HEK293 (cell line): ENCODE results near the gene SYCP2.

Experiments
- CTCF ChIA-PET: fragments of 350-600 bp; formaldehyde crosslinking; extraction: SDS; loops from one replicate; lab custom pipeline; 2021; ENCODE audit warnings: antibody characterized with exemption; lab: Yijun Ruan, JAX
- POLR2A ChIA-PET: fragments of 300-600 bp; formaldehyde crosslinking; extraction: SDS; loops from one replicate; lab custom pipeline; 2020; ENCODE audit warnings: antibody characterized with exemption, inconsistent platforms; lab: Yijun Ruan, JAX
- H3K27ac ChIP-seq: fragments of 200-500 bp; sonication (Bioruptor generic); 2 replicates; pipeline ENCODE4 v1.5.1; 2014; ENCODE audit warnings: low read depth, low read length, control low read depth, inconsistent platforms; ENCODE audit errors: extremely low read depth
- H3K36me3 ChIP-seq, 2 experiments: fragments of 200-500 bp in 1 of 2; sonication (Bioruptor generic) in 1 of 2; 1 replicate in 1 of 2; 2 replicates in 1 of 2; pipeline ENCODE4 v1.5.1; 2014 to 2017; ENCODE audit warnings: inconsistent platforms in 2 of 2, low read length in 2 of 2; ENCODE audit not compliant: control insufficient read depth in 2 of 2, insufficient read depth in 1 of 2
- H3K4me1 ChIP-seq: fragments of 200-500 bp; sonication (Bioruptor generic); 2 replicates; pipeline ENCODE4 v1.5.1; 2014; ENCODE audit warnings: mild to moderate bottlenecking, low read length, inconsistent platforms; ENCODE audit not compliant: control insufficient read depth, insufficient read depth
- H3K4me3 ChIP-seq: 2 replicates; pipeline ENCODE4 v1.5.1; 2011; ENCODE audit warnings: low read depth, mild to moderate bottlenecking, control low read depth, low read length, moderate library complexity
- H3K9me3 ChIP-seq: fragments of 200-500 bp; sonication (Bioruptor generic); 2 replicates; pipeline ENCODE4 v1.5.1; 2014; ENCODE audit warnings: low read depth, low read length, inconsistent platforms; ENCODE audit not compliant: control insufficient read depth, insufficient read depth
- ATF2 ChIP-seq: fragments of 450-650 bp; formaldehyde crosslinking; IDR thresholded peaks from 2 replicates; pipeline ENCODE4 v1.5.1; 2016; ENCODE audit warnings: missing biosample characterization, missing genetic modification characterization, low read depth
- HOXC10 ChIP-seq: sonication (generic); formaldehyde crosslinking; IDR thresholded peaks from 2 replicates; pipeline ENCODE4 v1.8.1; 2023; ENCODE audit warnings: mild to moderate bottlenecking, missing genetic modification reagents
- ZNF2 ChIP-seq: fragments of 450-650 bp; formaldehyde crosslinking; IDR thresholded peaks from 2 replicates; pipeline ENCODE4 v1.5.1; 2016; ENCODE audit warnings: missing biosample characterization, missing genetic modification characterization
- ZNF202 ChIP-seq: fragments of 450-650 bp; formaldehyde crosslinking; IDR thresholded peaks from 2 replicates; pipeline ENCODE4 v1.5.1; 2016; ENCODE audit warnings: missing biosample characterization, missing genetic modification characterization, borderline replicate concordance
- ZNF248 ChIP-seq: fragments of 450-650 bp; formaldehyde crosslinking; IDR thresholded peaks from 2 replicates; pipeline ENCODE4 v1.5.1; 2017; ENCODE audit warnings: missing biosample characterization, missing genetic modification characterization
- ZNF785 ChIP-seq: fragments of 450-650 bp; formaldehyde crosslinking; IDR thresholded peaks from 2 replicates; pipeline ENCODE4 v1.5.1; 2016; ENCODE audit warnings: missing biosample characterization, missing genetic modification characterization
- ZNF791 ChIP-seq: fragments of 450-650 bp; formaldehyde crosslinking; IDR thresholded peaks from 2 replicates; pipeline ENCODE4 v1.5.1; 2016; ENCODE audit warnings: missing biosample characterization, missing genetic modification characterization
- TF ChIP-seq, protein P1 (sequence below): fragments of 450-650 bp; formaldehyde crosslinking; IDR thresholded peaks from 2 replicates; pipeline ENCODE4 v1.5.1; 2016; ENCODE audit warnings: missing biosample characterization, missing genetic modification characterization
- TF ChIP-seq, protein P2 (sequence below): fragments of 450-650 bp; formaldehyde crosslinking; IDR thresholded peaks from 2 replicates; pipeline ENCODE4 v1.5.1; 2016; ENCODE audit warnings: missing biosample characterization, missing genetic modification characterization

Gene SYCP2

GRCh38 chr20:59940129-59940955, 6.9 kb upstream of the SYCP2 start, which contains the start of the genes FAM217B and PPP1R3D (continued):
- TF ChIP-seq ZNF248 (tag by site-specific recombination) = no peak
- no peak for TF ChIP-seq ZNF785 (tag by site-specific recombination)
- TF ChIP-seq ATF2 (tag by site-specific recombination) = peak; percentile 32; the same call in 1 of the 2 replicates

GRCh38 chr20:59939879-59940128, 6.4 kb upstream of the SYCP2 start:
- Histone ChIP-seq H3K4me3 (peak overlapping the region; percentile 50), H3K9me3 (no peaks in the 10 kb centered on the region), H3K36me3 (peaks cover 14 to 28% of the 10 kb centered on the region in 2 experiments; a peak in 2 of 3 replicates), H3K4me1 (peaks cover 12% of the 10 kb centered on the region), H3K27ac (peak overlapping the region; percentile 93; the same call in 1 of the 2 replicates)
- TF ChIP-seq ZNF2 (tag by site-specific recombination) = no peak
- TF ChIP-seq, protein P1, sequence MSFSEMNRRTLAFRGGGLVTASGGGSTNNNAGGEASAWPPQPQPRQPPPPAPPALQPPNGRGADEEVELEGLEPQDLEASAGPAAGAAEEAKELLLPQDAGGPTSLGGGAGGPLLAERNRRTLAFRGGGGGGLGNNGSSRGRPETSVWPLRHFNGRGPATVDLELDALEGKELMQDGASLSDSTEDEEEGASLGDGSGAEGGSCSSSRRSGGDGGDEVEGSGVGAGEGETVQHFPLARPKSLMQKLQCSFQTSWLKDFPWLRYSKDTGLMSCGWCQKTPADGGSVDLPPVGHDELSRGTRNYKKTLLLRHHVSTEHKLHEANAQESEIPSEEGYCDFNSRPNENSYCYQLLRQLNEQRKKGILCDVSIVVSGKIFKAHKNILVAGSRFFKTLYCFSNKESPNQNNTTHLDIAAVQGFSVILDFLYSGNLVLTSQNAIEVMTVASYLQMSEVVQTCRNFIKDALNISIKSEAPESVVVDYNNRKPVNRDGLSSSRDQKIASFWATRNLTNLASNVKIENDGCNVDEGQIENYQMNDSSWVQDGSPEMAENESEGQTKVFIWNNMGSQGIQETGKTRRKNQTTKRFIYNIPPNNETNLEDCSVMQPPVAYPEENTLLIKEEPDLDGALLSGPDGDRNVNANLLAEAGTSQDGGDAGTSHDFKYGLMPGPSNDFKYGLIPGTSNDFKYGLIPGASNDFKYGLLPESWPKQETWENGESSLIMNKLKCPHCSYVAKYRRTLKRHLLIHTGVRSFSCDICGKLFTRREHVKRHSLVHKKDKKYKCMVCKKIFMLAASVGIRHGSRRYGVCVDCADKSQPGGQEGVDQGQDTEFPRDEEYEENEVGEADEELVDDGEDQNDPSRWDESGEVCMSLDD = peak; percentile 22; the same call in 1 of the 2 replicates
- CTCF ChIA-PET = interaction anchor here (0.6 to 1.6 kb wide), 6 partner anchors 10 to 1067 kb away, joined by 3 to 8 read pairs (median 4); no protein-coding TSS in a partner anchor
- POLR2A ChIA-PET = interaction anchor here (0.7 to 2.8 kb wide), 12 partner anchors 10 to 159 kb away, joined by 3 to 8 read pairs (median 4); partner anchors contain the start of gene CDH26

GRCh38 chr20:59939052-59939878, 5.8 kb upstream of the SYCP2 start:
- CTCF ChIA-PET = interaction anchor here (0.5 to 1.5 kb wide), 4 partner anchors 10 to 169 kb away, joined by 3 to 8 read pairs (median 3); no protein-coding TSS in a partner anchor
- POLR2A ChIA-PET = interaction anchor here (0.7 to 2.8 kb wide), 7 partner anchors 10 to 104 kb away, joined by 3 to 8 read pairs (median 4); partner anchors contain the start of gene CDH26
- peak overlapping the region; percentile 50 for H3K4me3 ChIP-seq
- peak overlapping the region; percentile 93; the same call in 1 of the 2 replicates for H3K27ac ChIP-seq
- H3K9me3 ChIP-seq = no peaks in the 10 kb centered on the region
- H3K36me3 ChIP-seq = peaks cover 14 to 22% of the 10 kb centered on the region in 2 experiments; a peak in 2 of 3 replicates
- H3K4me1 ChIP-seq = peaks cover 14% of the 10 kb centered on the region
- 0 out of 2 replicates have a peak, but pooled peaks have one; percentile 37 for TF ChIP-seq ZNF2 (tag by site-specific recombination)
- no peak for TF ChIP-seq ZNF791 (tag by site-specific recombination)
- TF ChIP-seq, protein P2, sequence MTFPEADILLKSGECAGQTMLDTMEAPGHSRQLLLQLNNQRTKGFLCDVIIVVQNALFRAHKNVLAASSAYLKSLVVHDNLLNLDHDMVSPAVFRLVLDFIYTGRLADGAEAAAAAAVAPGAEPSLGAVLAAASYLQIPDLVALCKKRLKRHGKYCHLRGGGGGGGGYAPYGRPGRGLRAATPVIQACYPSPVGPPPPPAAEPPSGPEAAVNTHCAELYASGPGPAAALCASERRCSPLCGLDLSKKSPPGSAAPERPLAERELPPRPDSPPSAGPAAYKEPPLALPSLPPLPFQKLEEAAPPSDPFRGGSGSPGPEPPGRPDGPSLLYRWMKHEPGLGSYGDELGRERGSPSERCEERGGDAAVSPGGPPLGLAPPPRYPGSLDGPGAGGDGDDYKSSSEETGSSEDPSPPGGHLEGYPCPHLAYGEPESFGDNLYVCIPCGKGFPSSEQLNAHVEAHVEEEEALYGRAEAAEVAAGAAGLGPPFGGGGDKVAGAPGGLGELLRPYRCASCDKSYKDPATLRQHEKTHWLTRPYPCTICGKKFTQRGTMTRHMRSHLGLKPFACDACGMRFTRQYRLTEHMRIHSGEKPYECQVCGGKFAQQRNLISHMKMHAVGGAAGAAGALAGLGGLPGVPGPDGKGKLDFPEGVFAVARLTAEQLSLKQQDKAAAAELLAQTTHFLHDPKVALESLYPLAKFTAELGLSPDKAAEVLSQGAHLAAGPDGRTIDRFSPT (tag by site-specific recombination) = peak; percentile 76
- TF ChIP-seq ZNF202 (tag by site-specific recombination) = peak; percentile 96
- TF ChIP-seq HOXC10 (CRISPR knock-in tag) = no peak
